Fibroblast of villous mesenchyme (primary cell): ENCODE measurements around the gene CRYBB3. TPM values are rescaled to one million over a fixed set of nuclear protein-coding genes. Genes with fewer than 3 reads are reported as not detected.

ENCODE experiments used
- DNase-seq: peaks from one replicate; pipeline ENCODE4 v3.0.0-alpha.2; 2010; ENCODE audit warnings: low read depth
- H3K4me3 ChIP-seq: 2 replicates; pipeline ENCODE4 v1.5.1; 2011; ENCODE audit warnings: low read depth, mild to moderate bottlenecking, low read length
- total RNA-seq: library from RNA; depleted of rRNA; stranded (reverse); fragments of >200 nt; gene quantifications from 2 replicates; pipeline ENCODE4 v1.2.3, GENCODE V29; 2012
- TF ChIP-seq, protein P1 (sequence below): IDR thresholded peaks from 2 replicates; pipeline ENCODE4 v1.5.1; 2012; ENCODE audit warnings: low read depth, mild to moderate bottlenecking, low read length; ENCODE audit not compliant: insufficient read depth

The CRYBB3 gene
- total RNA-seq, 1 donor, result not detected

- H3K4me3 ChIP-seq, result no peak overlapping the region
- no peak for DNase-seq
- TF ChIP-seq, protein P1, sequence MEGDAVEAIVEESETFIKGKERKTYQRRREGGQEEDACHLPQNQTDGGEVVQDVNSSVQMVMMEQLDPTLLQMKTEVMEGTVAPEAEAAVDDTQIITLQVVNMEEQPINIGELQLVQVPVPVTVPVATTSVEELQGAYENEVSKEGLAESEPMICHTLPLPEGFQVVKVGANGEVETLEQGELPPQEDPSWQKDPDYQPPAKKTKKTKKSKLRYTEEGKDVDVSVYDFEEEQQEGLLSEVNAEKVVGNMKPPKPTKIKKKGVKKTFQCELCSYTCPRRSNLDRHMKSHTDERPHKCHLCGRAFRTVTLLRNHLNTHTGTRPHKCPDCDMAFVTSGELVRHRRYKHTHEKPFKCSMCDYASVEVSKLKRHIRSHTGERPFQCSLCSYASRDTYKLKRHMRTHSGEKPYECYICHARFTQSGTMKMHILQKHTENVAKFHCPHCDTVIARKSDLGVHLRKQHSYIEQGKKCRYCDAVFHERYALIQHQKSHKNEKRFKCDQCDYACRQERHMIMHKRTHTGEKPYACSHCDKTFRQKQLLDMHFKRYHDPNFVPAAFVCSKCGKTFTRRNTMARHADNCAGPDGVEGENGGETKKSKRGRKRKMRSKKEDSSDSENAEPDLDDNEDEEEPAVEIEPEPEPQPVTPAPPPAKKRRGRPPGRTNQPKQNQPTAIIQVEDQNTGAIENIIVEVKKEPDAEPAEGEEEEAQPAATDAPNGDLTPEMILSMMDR, result no peak
Observed at GRCh38 chr22:25183949-25184619, 15.6 kb upstream of the CRYBB3 start.

DNA sequence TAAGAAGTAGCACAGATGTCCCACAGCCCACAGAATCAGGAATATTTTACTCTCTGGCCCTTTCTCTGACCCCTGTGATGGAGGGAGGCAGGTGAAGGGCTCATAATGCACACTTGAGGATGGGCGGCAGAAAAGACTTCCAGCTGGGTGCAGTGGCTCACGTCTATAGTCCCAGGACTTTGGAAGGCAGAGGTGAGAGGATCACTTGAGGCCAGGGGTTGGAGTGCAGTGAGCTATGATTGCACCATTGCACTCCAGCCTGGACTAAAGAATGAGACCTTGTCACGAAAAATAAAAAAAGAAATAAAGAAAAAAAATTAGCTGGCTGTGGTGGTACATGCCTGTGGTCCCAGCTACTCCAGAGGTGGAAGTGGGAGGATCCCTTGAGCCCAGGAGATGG, 13.5 kb upstream of the CRYBB3 start:
- DNase-seq, result no peak
- TF ChIP-seq, protein P1, result no peak
- H3K4me3 ChIP-seq, result no peak overlapping the region

- no peak overlapping the region for H3K4me3 ChIP-seq
- TF ChIP-seq, protein P1, result no peak
- DNase-seq, result no peak
Observed at GRCh38 chr22:25187469-25187868, 12.2 kb upstream of the CRYBB3 start.

- TF ChIP-seq, protein P1, result no peak
- H3K4me3 ChIP-seq, result no peak overlapping the region
- no peak for DNase-seq
Observed at GRCh38 chr22:25192406-25192805, 7.3 kb upstream of the CRYBB3 start.

- DNase-seq, result no peak
- no peak overlapping the region for H3K4me3 ChIP-seq
- TF ChIP-seq, protein P1, result no peak
Observed at GRCh38 chr22:25193130-25193529, 6.5 kb upstream of the CRYBB3 start.

DNA sequence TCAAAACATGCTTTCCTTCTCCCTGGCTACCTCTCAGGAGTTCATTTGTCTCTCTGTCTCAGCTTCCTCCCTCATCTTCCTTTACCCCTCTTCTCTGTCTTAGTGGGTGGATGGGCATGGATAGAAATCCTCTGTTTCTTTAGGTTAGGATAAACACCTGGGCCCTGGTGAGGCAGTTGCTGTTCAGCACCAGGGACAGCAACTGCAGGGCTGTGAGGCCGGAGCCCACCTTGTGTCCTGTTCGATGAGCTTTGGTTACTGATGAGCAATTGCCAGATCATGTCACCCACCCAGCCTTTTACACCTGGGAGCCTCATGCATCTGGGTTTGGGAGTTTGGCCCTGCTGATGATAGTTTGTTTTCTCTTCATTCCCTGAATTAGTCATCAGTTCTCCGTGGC, 6.1 kb upstream of the CRYBB3 start:
- no peak for DNase-seq
- TF ChIP-seq, protein P1, result no peak
- H3K4me3 ChIP-seq, result no peak overlapping the region

GRCh38 chr22:25196326-25196725, 3.3 kb upstream of the CRYBB3 start:
- no peak overlapping the region for H3K4me3 ChIP-seq
- DNase-seq, result no peak
- TF ChIP-seq, protein P1, result no peak
